MM.1S (cell line): ENCODE results near the gene OSBPL5.

Experiments
- DNase-seq: peaks from one replicate; pipeline ENCODE4 v3.0.0-alpha.2; 2015
- H2AFZ ChIP-seq: fragments of 300-600 bp; sonication (generic); 2 replicates; pipeline ENCODE4 v1.6.0; 2016; ENCODE audit warnings: antibody characterized with exemption, low read length
- H3F3A ChIP-seq: fragments of 300-600 bp; sonication (generic); 2 replicates; pipeline ENCODE4 v1.6.1; 2016; ENCODE audit warnings: mild to moderate bottlenecking, antibody characterized with exemption, low read length, moderate library complexity, mixed read lengths; ENCODE audit not compliant: insufficient read depth
- H3K27ac ChIP-seq: fragments of 300-600 bp; sonication (generic); 2 replicates; pipeline ENCODE4 v1.5.1; 2016; ENCODE audit warnings: mild to moderate bottlenecking, low read length
- H3K27me3 ChIP-seq: fragments of 300-600 bp; sonication (generic); replicated peaks from 2 replicates; pipeline ENCODE4 v1.6.0; 2016; ENCODE audit warnings: low read length; ENCODE audit not compliant: insufficient read depth
- H3K36me3 ChIP-seq: fragments of 300-600 bp; sonication (generic); replicated peaks from 2 replicates; pipeline ENCODE4 v1.6.1; 2016; ENCODE audit warnings: mild to moderate bottlenecking, low read length, mixed read lengths; ENCODE audit not compliant: insufficient read depth
- H3K4me1 ChIP-seq: fragments of 300-600 bp; sonication (generic); 2 replicates; pipeline ENCODE4 v1.6.1; 2016; ENCODE audit warnings: low read length, mixed read lengths
- H3K4me2 ChIP-seq: fragments of 300-600 bp; sonication (generic); 2 replicates; pipeline ENCODE4 v1.6.0; 2016; ENCODE audit warnings: low read depth, low read length
- H3K4me3 ChIP-seq: fragments of 300-600 bp; sonication (generic); 2 replicates; pipeline ENCODE4 v1.5.1; 2016; ENCODE audit warnings: low read length, mixed read lengths
- H3K79me2 ChIP-seq: fragments of 300-600 bp; sonication (generic); 2 replicates; pipeline ENCODE4 v1.6.1; 2016; ENCODE audit warnings: mixed run types, low read length, mixed read lengths
- H3K9ac ChIP-seq: fragments of 300-600 bp; sonication (generic); 2 replicates; pipeline ENCODE4 v1.6.1; 2016; ENCODE audit warnings: low read length, mixed read lengths
- H3K9me2 ChIP-seq: fragments of 300-600 bp; sonication (generic); replicated peaks from 2 replicates; pipeline ENCODE4 v1.6.1; 2016; ENCODE audit warnings: mild to moderate bottlenecking, low read length, mixed read lengths; ENCODE audit not compliant: insufficient read depth
- H3K9me3 ChIP-seq: fragments of 300-600 bp; sonication (generic); replicated peaks from 2 replicates; pipeline ENCODE4 v1.6.1; 2016; ENCODE audit warnings: mild to moderate bottlenecking, low read length, mixed read lengths; ENCODE audit not compliant: insufficient read depth
- H4K20me1 ChIP-seq: fragments of 300-600 bp; sonication (generic); 2 replicates; pipeline ENCODE4 v1.6.1; 2016; ENCODE audit warnings: mild to moderate bottlenecking, low read length, moderate library complexity, mixed read lengths; ENCODE audit not compliant: insufficient read depth
- EZH2 ChIP-seq: fragments of 300-600 bp; sonication (generic); optimal IDR thresholded peaks from 2 replicates; pipeline ENCODE3; 2017; ENCODE audit warnings: low read depth, mild to moderate bottlenecking, antibody characterized with exemption, low read length, mixed read lengths
- EZH2phosphoT487 ChIP-seq: fragments of 300-600 bp; sonication (generic); IDR thresholded peaks from 2 replicates; pipeline ENCODE4 v1.6.1; 2018; ENCODE audit warnings: antibody characterized with exemption, low read length
- TF ChIP-seq, protein P1 (sequence below): fragments of 300-600 bp; sonication (generic); IDR thresholded peaks from 2 replicates; pipeline ENCODE4 v1.5.1; 2016; ENCODE audit warnings: antibody characterized with exemption, low read length, mixed read lengths

Gene OSBPL5

GRCh38 chr11:3201112-3201581 is 36.0 kb upstream of the OSBPL5 start:
- no peaks in the 10 kb centered on the region for H3F3A ChIP-seq
- H3K4me2 ChIP-seq, result no peak overlapping the region
- H2AFZ ChIP-seq, result no peak overlapping the region
- no peaks in the 10 kb centered on the region for H3K9me3 ChIP-seq
- no peaks in the 10 kb centered on the region for H3K36me3 ChIP-seq
- H3K27me3 ChIP-seq, result peaks cover 79% of the 10 kb centered on the region
- H3K9ac ChIP-seq, result no peak overlapping the region
- H3K4me3 ChIP-seq, result no peak overlapping the region
- DNase-seq, result no peak
- H3K9me2 ChIP-seq, result no peaks in the 10 kb centered on the region
- no peaks in the 10 kb centered on the region for H3K4me1 ChIP-seq
- H4K20me1 ChIP-seq, result no peaks in the 10 kb centered on the region
- no peaks in the 10 kb centered on the region for H3K79me2 ChIP-seq
- no peak overlapping the region for H3K27ac ChIP-seq
- TF ChIP-seq, protein P1, sequence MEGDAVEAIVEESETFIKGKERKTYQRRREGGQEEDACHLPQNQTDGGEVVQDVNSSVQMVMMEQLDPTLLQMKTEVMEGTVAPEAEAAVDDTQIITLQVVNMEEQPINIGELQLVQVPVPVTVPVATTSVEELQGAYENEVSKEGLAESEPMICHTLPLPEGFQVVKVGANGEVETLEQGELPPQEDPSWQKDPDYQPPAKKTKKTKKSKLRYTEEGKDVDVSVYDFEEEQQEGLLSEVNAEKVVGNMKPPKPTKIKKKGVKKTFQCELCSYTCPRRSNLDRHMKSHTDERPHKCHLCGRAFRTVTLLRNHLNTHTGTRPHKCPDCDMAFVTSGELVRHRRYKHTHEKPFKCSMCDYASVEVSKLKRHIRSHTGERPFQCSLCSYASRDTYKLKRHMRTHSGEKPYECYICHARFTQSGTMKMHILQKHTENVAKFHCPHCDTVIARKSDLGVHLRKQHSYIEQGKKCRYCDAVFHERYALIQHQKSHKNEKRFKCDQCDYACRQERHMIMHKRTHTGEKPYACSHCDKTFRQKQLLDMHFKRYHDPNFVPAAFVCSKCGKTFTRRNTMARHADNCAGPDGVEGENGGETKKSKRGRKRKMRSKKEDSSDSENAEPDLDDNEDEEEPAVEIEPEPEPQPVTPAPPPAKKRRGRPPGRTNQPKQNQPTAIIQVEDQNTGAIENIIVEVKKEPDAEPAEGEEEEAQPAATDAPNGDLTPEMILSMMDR, result no peak
- no peak for TF ChIP-seq EZH2phosphoT487
- TF ChIP-seq EZH2, result no peak

DNA sequence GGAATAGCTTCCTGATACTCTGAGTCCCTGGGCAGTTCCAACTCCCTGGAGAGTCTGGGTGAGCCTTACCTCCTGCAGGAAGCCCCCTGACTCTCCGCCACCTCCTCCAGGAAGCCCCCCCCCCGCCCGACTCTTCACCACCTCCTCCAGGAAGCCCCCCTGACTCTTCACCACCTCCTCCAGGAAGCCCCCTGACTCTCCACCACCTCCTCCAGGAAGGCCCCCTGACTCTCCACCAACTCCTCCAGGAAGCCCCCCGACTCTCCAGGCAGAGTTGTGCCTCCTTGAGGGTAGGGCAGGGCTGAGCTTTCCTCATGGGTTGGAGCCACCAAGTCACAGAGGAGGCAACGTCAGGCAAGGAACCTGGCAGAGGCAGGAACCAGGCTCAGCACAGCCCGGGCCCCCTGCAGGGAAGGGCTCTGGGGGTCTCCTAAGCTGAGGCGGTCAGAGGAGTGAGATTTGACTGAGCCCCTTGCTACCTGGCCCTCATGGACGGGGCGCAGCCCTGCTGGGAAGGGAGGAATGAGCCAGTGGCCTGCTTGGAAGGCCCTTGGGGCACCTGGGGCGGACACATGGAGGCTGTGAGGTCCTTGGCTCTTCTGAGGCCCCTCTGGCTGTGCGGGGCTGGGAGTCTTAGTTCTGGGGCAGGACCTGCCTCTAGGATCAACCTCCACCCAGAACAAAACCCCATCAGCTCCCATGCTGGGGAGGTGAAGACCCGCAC is 35.4 kb upstream of the OSBPL5 start:
- H3K4me2 ChIP-seq, result no peak overlapping the region
- H3K9me2 ChIP-seq, result no peaks in the 10 kb centered on the region
- H3K9ac ChIP-seq, result no peak overlapping the region
- no peaks in the 10 kb centered on the region for H3K9me3 ChIP-seq
- no peaks in the 10 kb centered on the region for H3K36me3 ChIP-seq
- no peak overlapping the region for H3K27ac ChIP-seq
- no peak for DNase-seq
- H3K79me2 ChIP-seq, result no peaks in the 10 kb centered on the region
- H4K20me1 ChIP-seq, result no peaks in the 10 kb centered on the region
- H3K27me3 ChIP-seq, result peaks cover 85% of the 10 kb centered on the region
- H2AFZ ChIP-seq, result no peak overlapping the region
- no peaks in the 10 kb centered on the region for H3K4me1 ChIP-seq
- no peak overlapping the region for H3K4me3 ChIP-seq
- TF ChIP-seq EZH2phosphoT487, result no peak
- TF ChIP-seq, protein P1, result no peak
- TF ChIP-seq EZH2, result no peak
- H3F3A ChIP-seq, result no peaks in the 10 kb centered on the region

- Histone ChIP-seq H3K9ac (no peak overlapping the region), H3K4me1 (no peaks in the 10 kb centered on the region), H2AFZ (no peak overlapping the region), H4K20me1 (no peaks in the 10 kb centered on the region), H3K27ac (no peak overlapping the region), H3K4me2 (no peak overlapping the region), H3K27me3 (peaks cover 83% of the 10 kb centered on the region), H3K79me2 (no peaks in the 10 kb centered on the region), H3K9me2 (no peaks in the 10 kb centered on the region), H3K9me3 (no peaks in the 10 kb centered on the region), H3K36me3 (no peaks in the 10 kb centered on the region), H3F3A (no peaks in the 10 kb centered on the region), H3K4me3 (no peak overlapping the region)
- TF ChIP-seq EZH2phosphoT487, result no peak
- TF ChIP-seq EZH2, result no peak
- TF ChIP-seq, protein P1, result no peak
- no peak for DNase-seq
Observed at GRCh38 chr11:3199537-3200295, 34.6 kb upstream of the OSBPL5 start.
